IPS-15b (cell line): ENCODE data around the gene MAPRE2.

Source experiments
- H3K27me3 ChIP-seq: one replicate; pipeline ENCODE4 v1.6.1; 2013; ENCODE audit warnings: low read length; ENCODE audit not compliant: control insufficient read depth, insufficient read depth
- H3K36me3 ChIP-seq: one replicate; pipeline ENCODE4 v1.6.1; 2013; ENCODE audit warnings: low read length; ENCODE audit not compliant: control insufficient read depth, insufficient read depth
- H3K4me1 ChIP-seq: one replicate; pipeline ENCODE4 v1.6.1; 2013; ENCODE audit warnings: mild to moderate bottlenecking, low read length; ENCODE audit not compliant: control insufficient read depth, insufficient read depth
- H3K4me3 ChIP-seq: one replicate; pipeline ENCODE4 v1.5.1; 2013; ENCODE audit warnings: low read depth, low read length
- H3K9ac ChIP-seq: one replicate; pipeline ENCODE4 v1.6.1; 2013; ENCODE audit warnings: low read depth, mild to moderate bottlenecking, low read length
- H3K9me3 ChIP-seq: one replicate; pipeline ENCODE4 v1.6.1; 2013; ENCODE audit warnings: mild to moderate bottlenecking, low read length; ENCODE audit not compliant: control insufficient read depth, insufficient read depth

Gene MAPRE2

DNA sequence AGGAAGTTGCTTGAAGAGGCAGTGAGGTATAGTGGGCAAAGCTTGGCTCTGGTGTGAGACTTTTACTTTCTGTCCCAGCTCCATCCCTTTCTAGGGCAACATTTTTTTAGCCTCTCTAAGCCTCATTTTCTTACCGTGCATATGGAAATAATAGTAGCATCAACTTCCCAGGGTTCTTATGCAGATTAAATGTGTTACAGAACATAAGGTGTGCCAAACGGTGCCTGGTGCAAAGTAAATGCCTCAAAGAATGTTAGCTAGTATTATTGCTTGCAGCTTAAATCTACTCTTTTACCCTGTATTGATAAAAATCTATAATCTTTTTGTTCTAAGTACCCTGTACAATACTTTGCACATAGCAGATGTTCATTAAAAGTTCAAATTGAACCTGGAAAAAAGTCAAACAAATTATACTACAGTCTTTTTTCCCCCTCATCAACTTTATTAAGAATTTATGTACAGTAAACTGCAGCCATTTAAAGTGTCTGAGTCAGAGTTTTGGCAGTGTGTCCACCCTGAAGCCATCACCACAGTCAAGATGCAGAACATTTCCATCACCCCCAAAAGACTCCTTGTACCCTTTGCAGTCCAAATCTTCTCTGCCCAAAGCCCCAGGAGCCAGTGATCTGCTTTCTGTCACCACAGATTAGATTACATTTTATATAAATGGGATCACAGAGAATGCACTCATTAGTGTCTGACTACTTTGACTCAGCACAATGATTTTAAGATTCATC is 10.6 kb downstream of the MAPRE2 start:
- Histone ChIP-seq H3K36me3 (no peaks in the 10 kb centered on the region), H3K9me3 (no peaks in the 10 kb centered on the region), H3K4me1 (peaks cover 13% of the 10 kb centered on the region), H3K9ac (no peak overlapping the region), H3K4me3 (no peak overlapping the region), H3K27me3 (no peaks in the 10 kb centered on the region)

DNA sequence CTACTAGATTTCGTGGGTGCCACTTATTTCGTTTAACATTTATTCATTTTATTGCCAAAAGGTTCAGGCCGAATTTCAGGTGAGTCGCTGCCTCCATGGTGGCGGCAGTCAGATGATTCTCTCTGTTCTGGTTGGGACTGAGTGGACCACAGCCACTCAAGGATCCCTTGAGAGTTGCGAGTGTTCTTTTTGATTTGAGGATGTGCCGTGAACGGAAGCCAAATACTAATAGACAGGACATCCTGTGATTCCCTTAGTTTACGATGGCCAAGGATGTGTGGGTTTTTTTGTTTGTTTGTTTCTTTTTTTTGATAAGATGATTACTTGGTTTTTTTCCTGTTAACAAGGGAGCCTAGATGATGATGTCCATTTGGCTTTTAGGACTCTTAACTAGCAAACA is 13.2 kb downstream of the MAPRE2 start:
- Histone ChIP-seq H3K4me3 (no peak overlapping the region), H3K27me3 (no peaks in the 10 kb centered on the region), H3K36me3 (no peaks in the 10 kb centered on the region), H3K9me3 (no peaks in the 10 kb centered on the region), H3K9ac (no peak overlapping the region), H3K4me1 (peaks cover 13% of the 10 kb centered on the region)

DNA sequence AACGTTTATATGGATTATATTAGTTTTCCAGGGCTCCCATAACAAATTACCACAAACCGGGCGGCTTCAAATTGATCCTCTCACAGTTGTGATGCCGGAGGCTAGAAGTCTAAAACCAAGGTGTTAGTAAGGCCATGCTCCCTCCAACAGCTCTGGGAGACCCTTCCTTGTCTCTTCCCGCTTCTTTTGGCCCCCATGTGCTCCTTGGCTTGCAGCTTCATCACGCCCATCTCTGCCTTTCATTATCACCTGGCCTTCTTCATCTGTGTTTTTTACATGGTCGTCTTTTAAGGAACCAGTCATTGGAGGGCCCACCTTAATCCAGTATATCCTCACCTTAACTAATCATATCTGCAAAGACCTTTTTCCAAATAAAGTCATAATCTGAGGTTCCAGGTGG is 13.9 kb downstream of the MAPRE2 start:
- H3K4me3 ChIP-seq, result no peak overlapping the region
- no peak overlapping the region for H3K9ac ChIP-seq
- H3K27me3 ChIP-seq, result no peaks in the 10 kb centered on the region
- no peaks in the 10 kb centered on the region for H3K9me3 ChIP-seq
- peaks cover 16% of the 10 kb centered on the region for H3K4me1 ChIP-seq
- H3K36me3 ChIP-seq, result no peaks in the 10 kb centered on the region

DNA sequence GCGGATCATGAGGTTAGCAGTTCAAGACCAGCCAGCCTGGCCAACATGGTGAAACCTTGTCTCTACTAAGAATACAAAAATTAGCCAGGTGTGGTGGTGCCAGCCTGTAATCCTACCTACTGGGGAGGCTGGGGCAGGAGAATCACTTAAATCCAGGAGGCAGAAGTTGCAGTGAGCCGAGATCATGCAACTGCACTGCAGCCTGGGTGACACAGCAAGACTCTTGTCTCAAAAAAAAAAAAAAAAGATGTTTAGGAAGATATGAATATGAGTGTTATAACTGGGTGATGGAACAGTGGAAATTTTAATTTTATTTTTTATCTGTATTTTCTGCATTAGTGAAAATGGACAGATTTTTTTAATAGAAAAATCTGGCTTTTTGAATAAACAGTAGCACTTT is 14.5 kb downstream of the MAPRE2 start:
- H3K4me3 ChIP-seq, result no peak overlapping the region
- H3K9ac ChIP-seq, result no peak overlapping the region
- H3K4me1 ChIP-seq, result peaks cover 13% of the 10 kb centered on the region

DNA sequence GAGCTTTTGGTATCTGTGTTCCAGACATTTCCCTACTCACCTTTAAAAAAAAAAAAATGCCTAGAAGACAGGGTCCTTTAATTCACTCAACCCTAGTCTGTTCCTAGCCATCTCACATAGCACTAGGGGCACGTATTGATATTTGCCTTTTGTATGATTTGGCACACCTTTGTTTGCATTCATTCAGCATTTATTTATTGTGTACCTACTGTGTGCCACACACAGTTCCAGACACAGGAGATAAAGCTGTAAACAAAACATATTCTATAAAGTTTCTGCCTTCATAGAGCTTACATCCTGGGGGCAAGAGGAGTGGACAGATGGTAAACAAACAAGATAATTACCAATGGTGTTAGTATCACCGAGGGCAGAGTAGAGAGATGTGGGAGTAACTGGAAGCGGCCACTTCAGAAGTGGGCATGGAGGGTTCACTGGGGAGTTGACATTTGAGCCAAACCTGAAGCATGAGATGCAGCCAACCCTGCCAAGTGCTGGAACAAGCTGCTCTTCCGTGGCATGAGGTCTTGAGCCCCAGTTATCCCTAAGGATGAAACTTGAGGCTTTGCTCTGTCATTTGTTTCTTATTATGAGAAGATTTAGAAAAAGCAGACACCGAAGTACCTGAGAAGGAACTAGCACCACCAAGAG is 18.2 kb downstream of the MAPRE2 start:
- peaks cover 14% of the 10 kb centered on the region for H3K4me1 ChIP-seq
- no peaks in the 10 kb centered on the region for H3K27me3 ChIP-seq
- H3K9ac ChIP-seq, result no peak overlapping the region
- no peaks in the 10 kb centered on the region for H3K9me3 ChIP-seq
- H3K4me3 ChIP-seq, result no peak overlapping the region
- no peaks in the 10 kb centered on the region for H3K36me3 ChIP-seq

More for the DNA sequence above, 14.5 kb downstream of the MAPRE2 start:
- H3K36me3 ChIP-seq, result no peaks in the 10 kb centered on the region
- H3K9me3 ChIP-seq, result no peaks in the 10 kb centered on the region
- H3K27me3 ChIP-seq, result no peaks in the 10 kb centered on the region

DNA sequence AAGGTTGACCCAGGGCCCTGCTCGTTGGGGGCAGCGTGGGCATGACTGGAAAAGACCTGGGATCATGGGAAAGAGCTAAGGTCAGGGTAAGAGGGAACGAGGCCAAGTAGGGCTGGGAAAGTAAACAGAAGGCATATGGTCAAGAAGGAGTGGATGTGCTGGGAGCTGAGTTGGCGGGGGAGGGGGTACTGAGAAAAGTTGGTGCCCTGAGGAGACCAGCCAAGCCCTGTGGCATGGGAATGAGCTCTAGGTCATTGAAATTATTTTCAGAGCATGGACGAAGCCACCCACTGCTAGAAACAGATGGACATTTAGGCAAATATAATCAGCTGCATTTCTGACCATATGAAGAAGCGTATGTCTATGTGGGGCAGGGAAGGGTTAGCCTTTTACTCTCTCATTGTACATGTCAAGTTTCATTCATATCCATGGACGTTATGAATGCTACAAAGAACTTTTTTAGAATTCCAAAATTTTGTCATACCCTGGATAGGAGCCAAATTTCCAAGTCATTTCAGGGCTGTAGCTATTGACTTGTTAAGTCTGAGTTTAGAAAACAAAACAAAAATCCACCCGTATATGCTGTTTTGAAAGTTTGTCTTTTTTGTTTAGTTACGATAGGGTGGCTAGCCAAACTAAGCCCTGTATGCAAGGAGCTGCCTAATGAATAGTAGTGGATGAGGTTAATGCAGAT is 19.1 kb downstream of the MAPRE2 start:
- Histone ChIP-seq H3K9ac (no peak overlapping the region), H3K4me1 (peaks cover 14% of the 10 kb centered on the region), H3K4me3 (no peak overlapping the region), H3K27me3 (no peaks in the 10 kb centered on the region), H3K9me3 (no peaks in the 10 kb centered on the region), H3K36me3 (no peaks in the 10 kb centered on the region)

DNA sequence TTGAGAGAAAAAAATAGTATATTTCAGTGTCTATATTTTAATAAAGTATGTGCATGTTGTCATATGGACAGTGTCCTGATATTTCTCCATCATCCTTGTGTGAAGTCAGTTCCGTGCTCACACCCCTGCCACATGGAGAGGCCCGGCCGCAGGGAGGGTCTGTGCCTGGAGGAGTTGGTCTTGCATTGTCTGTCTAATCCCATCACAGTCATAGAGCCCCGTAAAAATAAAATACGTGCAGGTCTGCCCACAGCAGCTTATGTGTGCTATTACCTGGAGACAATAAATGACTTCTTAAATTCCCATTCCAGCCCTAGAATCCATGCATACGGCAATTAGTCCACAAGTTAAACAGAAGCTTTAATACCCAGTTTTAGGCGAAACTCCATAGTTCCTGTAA is 20.1 kb downstream of the MAPRE2 start:
- Histone ChIP-seq H3K4me3 (no peak overlapping the region), H3K4me1 (peaks cover 14% of the 10 kb centered on the region), H3K36me3 (no peaks in the 10 kb centered on the region), H3K9ac (no peak overlapping the region), H3K9me3 (no peaks in the 10 kb centered on the region), H3K27me3 (no peaks in the 10 kb centered on the region)

DNA sequence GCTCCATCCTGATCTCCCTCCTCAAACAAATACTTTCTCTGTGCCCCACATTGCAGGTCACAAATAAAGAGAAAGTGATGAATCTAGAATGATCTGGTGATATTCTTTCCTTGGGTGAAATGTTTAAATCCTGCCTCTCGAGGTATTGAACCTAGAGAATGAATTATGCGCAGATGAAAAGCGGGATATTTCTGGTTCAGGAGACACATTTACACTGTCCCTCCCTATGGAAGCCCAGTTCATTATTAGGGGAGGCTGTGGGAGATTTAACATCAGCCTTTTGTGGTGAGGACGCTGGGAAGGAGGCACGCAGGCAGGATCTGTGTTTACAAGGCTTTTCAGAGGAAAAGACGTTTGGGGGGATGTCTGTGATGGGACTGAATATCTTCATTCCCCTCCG is 20.6 kb downstream of the MAPRE2 start:
- Histone ChIP-seq H3K36me3 (no peaks in the 10 kb centered on the region), H3K4me1 (peaks cover 14% of the 10 kb centered on the region), H3K9ac (no peak overlapping the region), H3K27me3 (no peaks in the 10 kb centered on the region), H3K4me3 (no peak overlapping the region), H3K9me3 (no peaks in the 10 kb centered on the region)

DNA sequence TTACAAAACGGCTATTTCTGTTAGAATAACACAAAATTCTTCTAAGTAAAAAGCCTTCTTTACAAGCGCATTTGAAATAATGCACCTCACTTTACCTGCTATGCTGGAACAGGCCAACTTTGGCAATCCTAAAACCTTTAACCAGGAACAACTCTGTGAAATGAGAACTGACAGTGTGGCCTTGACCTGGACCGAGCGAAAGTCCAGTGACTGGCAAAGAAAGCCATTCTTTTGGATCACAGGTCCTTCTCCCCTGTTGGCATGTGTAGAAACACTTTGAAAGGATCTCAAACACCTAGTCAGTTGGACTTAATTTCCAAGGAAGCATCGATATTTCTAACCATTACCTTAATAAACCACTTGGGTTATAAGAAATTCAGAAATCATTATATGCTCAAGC is 21.2 kb downstream of the MAPRE2 start:
- Histone ChIP-seq H3K36me3 (no peaks in the 10 kb centered on the region), H3K4me1 (peaks cover 14% of the 10 kb centered on the region), H3K4me3 (no peak overlapping the region), H3K27me3 (no peaks in the 10 kb centered on the region), H3K9me3 (no peaks in the 10 kb centered on the region), H3K9ac (no peak overlapping the region)

DNA sequence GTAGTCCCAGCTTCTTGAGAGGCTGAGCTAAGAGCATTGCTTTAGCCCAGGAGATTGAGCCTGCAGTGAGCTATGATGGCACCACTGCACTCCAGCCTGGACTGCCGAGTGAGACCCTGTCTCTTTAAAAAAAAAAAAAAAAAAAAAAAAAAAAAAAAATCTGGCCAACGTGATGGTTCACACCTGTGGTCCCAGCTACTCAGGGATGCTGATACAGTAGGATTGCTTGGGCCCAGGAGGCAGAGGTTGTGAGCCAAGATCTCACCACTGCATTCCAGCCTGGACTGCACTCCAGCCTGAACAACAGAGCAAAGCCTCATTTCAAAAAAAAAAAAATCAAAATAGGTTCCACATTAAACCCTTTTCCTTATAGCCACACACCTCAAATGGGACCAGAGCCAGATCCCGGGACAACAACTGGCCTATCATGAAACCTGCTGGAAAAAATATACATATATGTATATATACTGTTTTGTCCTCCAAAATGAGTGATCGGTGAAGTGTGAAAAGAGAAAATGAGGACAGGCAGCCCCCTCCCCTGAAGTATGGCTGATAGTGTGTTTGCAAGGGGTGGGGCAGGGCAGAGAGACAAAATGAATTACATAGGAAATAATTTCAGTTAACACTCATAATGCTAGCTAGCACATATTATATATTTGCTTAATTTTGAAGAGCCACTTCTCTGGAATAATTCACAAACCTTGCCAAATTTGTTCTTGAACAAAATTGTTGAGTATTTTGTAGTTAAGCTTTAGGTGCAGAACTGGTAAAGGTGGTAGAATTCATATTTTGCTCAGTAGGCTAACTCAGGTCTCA is 22.9 kb downstream of the MAPRE2 start:
- Histone ChIP-seq H3K4me1 (peaks cover 14% of the 10 kb centered on the region), H3K9me3 (no peaks in the 10 kb centered on the region), H3K27me3 (no peaks in the 10 kb centered on the region)

DNA sequence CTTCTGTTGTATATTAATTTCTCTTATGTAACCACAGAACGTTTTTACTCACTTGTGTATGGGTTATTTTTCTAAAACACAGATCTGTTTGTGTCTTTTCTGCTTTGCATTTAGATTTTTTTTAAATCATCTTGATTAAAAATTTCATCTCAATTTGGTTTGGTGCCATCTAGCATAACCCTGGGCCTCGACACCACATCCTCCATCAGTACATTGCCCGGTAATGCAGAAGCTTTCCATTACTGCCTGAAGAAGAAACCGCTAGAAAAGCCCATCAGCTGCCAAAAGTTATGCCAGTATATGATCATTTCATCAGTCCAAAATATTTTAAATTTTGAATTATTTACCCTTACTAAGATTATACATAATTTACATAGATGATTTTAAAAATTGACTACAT is 26.2 kb downstream of the MAPRE2 start:
- no peak overlapping the region for H3K9ac ChIP-seq
- H3K4me1 ChIP-seq, result no peaks in the 10 kb centered on the region
- no peak overlapping the region for H3K4me3 ChIP-seq
- no peaks in the 10 kb centered on the region for H3K9me3 ChIP-seq
- H3K27me3 ChIP-seq, result no peaks in the 10 kb centered on the region
- no peaks in the 10 kb centered on the region for H3K36me3 ChIP-seq

More for the DNA sequence above, 22.9 kb downstream of the MAPRE2 start:
- H3K9ac ChIP-seq, result no peak overlapping the region
- no peak overlapping the region for H3K4me3 ChIP-seq
- H3K36me3 ChIP-seq, result no peaks in the 10 kb centered on the region
